Thymus (tissue), 2 donors: Measurements from ENCODE around the gene TMEM59L. TPM values are rescaled to one million over a fixed set of nuclear protein-coding genes. Genes with fewer than 3 reads are reported as not detected.

Source experiments
- polyA plus RNA-seq: library from polyadenylated mRNA; stranded (reverse); fragments of 200-250 nt; gene quantifications from one replicate; pipeline ENCODE4 v1.2.3, GENCODE V29; 2013
- total RNA-seq: library from RNA; stranded (reverse); fragments of 120-200 nt; gene quantifications from one replicate; pipeline ENCODE4 v1.2.4, GENCODE V29; 2013
- donor health status: healthy.

Gene TMEM59L
- total and polyA plus RNA-seq, 2 donors: 0.96 TPM; not detected in 1

Other genes with a start within 250 kb of the TMEM59L start
- gene GDF15, start 226.7 kb upstream of the TMEM59L start, total RNA-seq: 0.42 TPM
- 2.2 TPM for gene GDF15, start 226.7 kb upstream of the TMEM59L start, polyA plus RNA-seq
- gene LRRC25, start 215.2 kb upstream of the TMEM59L start, total RNA-seq: 2.5 TPM
- gene LRRC25, start 215.2 kb upstream of the TMEM59L start, polyA plus RNA-seq: 6.2 TPM
- 47.3 TPM for gene SSBP4, start 193.5 kb upstream of the TMEM59L start, total RNA-seq
- 50.3 TPM for gene SSBP4, start 193.5 kb upstream of the TMEM59L start, polyA plus RNA-seq
- gene ISYNA1, start 174.7 kb upstream of the TMEM59L start, total RNA-seq: 14.2 TPM
- 66.1 TPM for gene ISYNA1, start 174.7 kb upstream of the TMEM59L start, polyA plus RNA-seq
- gene ELL, start 90.8 kb upstream of the TMEM59L start, total RNA-seq: 6.8 TPM
- 14.3 TPM for gene ELL, start 90.8 kb upstream of the TMEM59L start, polyA plus RNA-seq
- gene FKBP8, start 69.3 kb upstream of the TMEM59L start, total RNA-seq: 153 TPM
- gene FKBP8, start 69.3 kb upstream of the TMEM59L start, polyA plus RNA-seq: 232 TPM
- 42.6 TPM for gene KXD1, start 55.0 kb upstream of the TMEM59L start, total RNA-seq
- 81.9 TPM for gene KXD1, start 55.0 kb upstream of the TMEM59L start, polyA plus RNA-seq
- 1,679 TPM for gene UBA52, start 41.0 kb upstream of the TMEM59L start, total RNA-seq
- 1,270 TPM for gene UBA52, start 41.0 kb upstream of the TMEM59L start, polyA plus RNA-seq
- 72.2 TPM for gene REX1BD, start 24.1 kb upstream of the TMEM59L start, total RNA-seq
- 104 TPM for gene REX1BD, start 24.1 kb upstream of the TMEM59L start, polyA plus RNA-seq
- gene CRLF1, start 6.1 kb upstream of the TMEM59L start, total RNA-seq: 0.33 TPM
- 17.9 TPM for gene CRLF1, start 6.1 kb upstream of the TMEM59L start, polyA plus RNA-seq
- gene KLHL26, start 24.2 kb downstream of the TMEM59L start, total RNA-seq: 0.99 TPM
- 4.0 TPM for gene KLHL26, start 24.2 kb downstream of the TMEM59L start, polyA plus RNA-seq
- 1.2 TPM for gene CRTC1, start 70.8 kb downstream of the TMEM59L start, total RNA-seq
- gene CRTC1, start 70.8 kb downstream of the TMEM59L start, polyA plus RNA-seq: 9.7 TPM
- 0.09 TPM for gene COMP, start 178.4 kb downstream of the TMEM59L start, total RNA-seq
- 1.5 TPM for gene COMP, start 178.4 kb downstream of the TMEM59L start, polyA plus RNA-seq
- 25.4 TPM for gene UPF1, start 219.1 kb downstream of the TMEM59L start, total RNA-seq
- 61.0 TPM for gene UPF1, start 219.1 kb downstream of the TMEM59L start, polyA plus RNA-seq